CD14-positive monocyte (primary cell): Measurements from ENCODE around the gene AHSG. TPM values are rescaled to one million over a fixed set of nuclear protein-coding genes. Genes with fewer than 3 reads are reported as not detected.
A peak's percentile ranks its signal among the peaks of the same experiment; 100 is the strongest.

Source experiments
- DNase-seq, 3 donors: peaks; one replicate each; pipeline ENCODE4 v3.0.0-alpha.2; 2011 to 2022
- H2AFZ ChIP-seq: 2 replicates; pipeline ENCODE4 v1.6.0; 2012; ENCODE audit warnings: mild to moderate bottlenecking, low read depth, low read length, inconsistent platforms; ENCODE audit not compliant: insufficient read depth, poor library complexity, severe bottlenecking
- H3K27ac ChIP-seq, 2 donors: 1 replicate in 1 of 2; 2 replicates in 1 of 2; pipeline ENCODE4 v1.5.1; 2012 to 2013; ENCODE audit warnings: low read length in 2 of 2, control low read depth in 1 of 2, inconsistent platforms in 1 of 2, low read depth in 1 of 2, mild to moderate bottlenecking in 1 of 2
- H3K27me3 ChIP-seq, 2 donors: one replicate each; pipeline versions ENCODE4 v1.6.0 to v1.6.1; 2011 to 2013; ENCODE audit warnings: low read length in 2 of 2; ENCODE audit not compliant: control insufficient read depth in 2 of 2, insufficient read depth in 2 of 2
- H3K36me3 ChIP-seq, 2 donors: replicated peaks in 1 of 2; 1 replicate in 1 of 2; 2 replicates in 1 of 2; pipeline versions ENCODE4 v1.5.1 to v1.6.1; 2012 to 2013; ENCODE audit warnings: low read length in 2 of 2, control low read depth in 1 of 2, inconsistent platforms in 1 of 2, mild to moderate bottlenecking in 1 of 2; ENCODE audit not compliant: insufficient read depth in 2 of 2, control insufficient read depth in 1 of 2
- H3K4me1 ChIP-seq, 2 donors: 1 replicate in 1 of 2; 2 replicates in 1 of 2; pipeline versions ENCODE4 v1.5.1 to v1.6.1; 2012 to 2013; ENCODE audit warnings: low read length in 2 of 2, control low read depth in 1 of 2, inconsistent platforms in 1 of 2, mild to moderate bottlenecking in 1 of 2, moderate library complexity in 1 of 2; ENCODE audit not compliant: insufficient read depth in 2 of 2, control insufficient read depth in 1 of 2
- H3K4me2 ChIP-seq: replicated peaks from 2 replicates; pipeline ENCODE3; 2012; ENCODE audit warnings: low read length, moderate library complexity, mild to moderate bottlenecking; ENCODE audit not compliant: poor library complexity, severe bottlenecking; ENCODE audit errors: extremely low read depth
- H3K4me3 ChIP-seq, 3 experiments: fragments of 200-600 bp in 1 of 3; sonication (generic) in 1 of 3; replicated peaks in 1 of 3; 1 replicate in 2 of 3; 2 replicates in 1 of 3; pipeline ENCODE4 v1.5.1; 2011 to 2013; ENCODE audit warnings: low read length in 3 of 3, mild to moderate bottlenecking in 3 of 3, control low read depth in 2 of 3, low read depth in 2 of 3, inconsistent platforms in 1 of 3, moderate library complexity in 1 of 3
- H3K79me2 ChIP-seq: 2 replicates; pipeline ENCODE4 v1.6.0; 2012; ENCODE audit warnings: mild to moderate bottlenecking, control low read depth, inconsistent platforms, low read length, moderate library complexity; ENCODE audit not compliant: insufficient read depth
- H3K9ac ChIP-seq: 2 replicates; pipeline ENCODE4 v1.6.0; 2017; ENCODE audit warnings: low read length, mild to moderate bottlenecking; ENCODE audit not compliant: insufficient read depth, poor library complexity, severe bottlenecking
- H3K9me3 ChIP-seq, 2 donors: replicated peaks in 1 of 2; 1 replicate in 1 of 2; 2 replicates in 1 of 2; pipeline versions ENCODE4 v1.5.1 to v1.6.1; 2012 to 2013; ENCODE audit warnings: low read length in 2 of 2, control low read depth in 1 of 2; ENCODE audit not compliant: control insufficient read depth in 1 of 2, insufficient read depth in 1 of 2
- H4K20me1 ChIP-seq: 2 replicates; pipeline ENCODE4 v1.6.0; 2012; ENCODE audit warnings: mild to moderate bottlenecking, low read length, control low read depth, moderate library complexity; ENCODE audit not compliant: insufficient read depth
- H3K27ac Mint-ChIP-seq, 7 donors: one replicate each; pipeline ENCODE4 v1.8.0; 2020; ENCODE audit warnings: mild to moderate bottlenecking in 7 of 7, mixed read lengths in 7 of 7, moderate library complexity in 6 of 7, inconsistent platforms in 2 of 7
- H3K27me3 Mint-ChIP-seq, 3 donors: one replicate each; pipeline ENCODE4 v1.8.0; 2021 to 2022; ENCODE audit warnings: low read depth in 3 of 3, mild to moderate bottlenecking in 3 of 3, mixed read lengths in 3 of 3, moderate library complexity in 3 of 3, inconsistent platforms in 1 of 3
- H3K36me3 Mint-ChIP-seq, 2 donors: one replicate each; pipeline ENCODE4 v1.8.0; 2020; ENCODE audit warnings: mixed read lengths in 2 of 2, inconsistent platforms in 1 of 2, mild to moderate bottlenecking in 1 of 2
- H3K4me1 Mint-ChIP-seq: one replicate; pipeline ENCODE4 v1.8.0; 2020; ENCODE audit warnings: mild to moderate bottlenecking, mixed read lengths
- H3K4me3 Mint-ChIP-seq, 2 donors: one replicate each; pipeline ENCODE4 v1.8.0; 2020; ENCODE audit warnings: mild to moderate bottlenecking in 2 of 2, mixed read lengths in 2 of 2, moderate library complexity in 1 of 2
- H3K9me3 Mint-ChIP-seq, 7 donors: one replicate each; pipeline ENCODE4 v1.8.0; 2020 to 2022; ENCODE audit warnings: mixed read lengths in 7 of 7, mild to moderate bottlenecking in 6 of 7, moderate library complexity in 6 of 7, inconsistent platforms in 2 of 7
- CTCF ChIP-seq: fragments of 200-600 bp; IDR thresholded peaks from one replicate; pipeline ENCODE4 v1.8.0; 2022; ENCODE audit warnings: antibody characterized with exemption, mild to moderate bottlenecking
- WGBS: methylation state at CpG from one replicate; pipeline ENCODE4 v1.1.5; 2013; ENCODE audit warnings: missing lambda C conversion rate; ENCODE audit not compliant: insufficient coverage; 5-methylcytosine and 5-hydroxymethylcytosine counted together
- intact Hi-C, 2 donors: fragments of 100-400 bp; cut with micrococcal nuclease; formaldehyde crosslinking; loops; one replicate each; pipeline versions ENCODE4 v1.15.0 to v1.15.1; 2023
- polyA plus RNA-seq, 3 donors: library from polyadenylated mRNA; depleted of rRNA in 1 of 3; unstranded in 2 of 3; stranded (reverse) in 1 of 3; fragments of 300-500 nt in 2 of 3; fragments of >200 nt in 1 of 3; fragmentation: Illumina TruSeq in 2 of 3; gene quantifications; 1 replicate in 2 of 3; 2 replicates in 1 of 3; pipeline ENCODE4 v1.2.3, GENCODE V29; 2012 to 2021

The AHSG gene
- polyA plus RNA-seq, 3 donors: not detected

GRCh38 chr3:186569779-186570095 lies 43.1 kb upstream of the AHSG start:
- WGBS: no CpG with 5 or more reads among the region's 7 CpGs
- H3K27ac Mint-ChIP-seq: peak overlapping the region; percentile 92 to 99 (median 97)
- peak overlapping the region; percentile 96 to 97 for H3K4me3 Mint-ChIP-seq

More at GRCh38 chr3:186569779-186570095, 43.1 kb upstream of the AHSG start:
- Mint-ChIP-seq H3K27me3 (no peaks in the 10 kb centered on the region), H3K9me3 (no peaks in the 10 kb centered on the region), H3K4me1 (peaks cover 35% of the 10 kb centered on the region), H3K36me3 (peaks cover 20 to 26% of the 10 kb centered on the region in 2 donors)
- H3K9me3 ChIP-seq: no peaks in the 10 kb centered on the region
- H3K27me3 ChIP-seq: no peaks in the 10 kb centered on the region
- peak overlapping the region; percentile 92 for H2AFZ ChIP-seq
- H3K79me2 ChIP-seq: peaks cover 62% of the 10 kb centered on the region
- H3K4me1 ChIP-seq: peaks cover 30 to 41% of the 10 kb centered on the region in 2 donors
- intact Hi-C loops: loop anchor here in 1 of 2 donors (10.0 kb wide), 1 partner anchor 215 kb away; the partner anchor contains the start of gene EIF4A2
- peak overlapping the region; percentile 52 to 94 for H3K27ac ChIP-seq
- peak overlapping the region; percentile 72 to 96 (median 78) for H3K4me3 ChIP-seq
- peaks cover 15 to 26% of the 10 kb centered on the region in 2 donors for H3K36me3 ChIP-seq
- H3K4me2 ChIP-seq: peak overlapping the region; percentile 99
- H3K9ac ChIP-seq: peak overlapping the region; percentile 57
- H4K20me1 ChIP-seq: no peaks in the 10 kb centered on the region
- TF ChIP-seq CTCF: no peak
- DNase-seq: peak in 1 of 3 donors; percentile 10
